HL-60 (cell line): ENCODE data around the gene KCNQ1.

ENCODE experiments used
- DNase-seq, 2 experiments: peaks; one replicate each; pipeline ENCODE4 v3.0.0-alpha.2; 2010 to 2020; ENCODE audit warnings: low read depth in 1 of 2, low spot score in 1 of 2
- H3K27ac ChIP-seq: fragments of 250-450 bp; sonication (Bioruptor Pico); replicated peaks from 2 replicates; pipeline ENCODE4 v1.5.1; 2020; ENCODE audit warnings: mild to moderate bottlenecking, moderate library complexity
- H3K27me3 ChIP-seq: fragments of 250-450 bp; sonication (Bioruptor Pico); 2 replicates; pipeline ENCODE4 v1.5.1; 2021; ENCODE audit warnings: mild to moderate bottlenecking, moderate library complexity; ENCODE audit not compliant: insufficient read depth, poor library complexity, severe bottlenecking
- H3K4me3 ChIP-seq: replicated peaks from 2 replicates; pipeline ENCODE4 v1.5.1; 2011; ENCODE audit warnings: mild to moderate bottlenecking, control low read depth, low read length; ENCODE audit not compliant: insufficient read depth
- CTCF ChIP-seq: IDR thresholded peaks from one replicate; pipeline ENCODE4 v1.5.1; 2011; ENCODE audit warnings: low read length, control low read depth, inconsistent platforms; ENCODE audit not compliant: insufficient read depth
- GABPA ChIP-seq: IDR thresholded peaks from 2 replicates; pipeline ENCODE4 v1.6.1; 2012; ENCODE audit warnings: low read depth
- POLR2AphosphoS5 ChIP-seq: IDR thresholded peaks from 2 replicates; pipeline ENCODE4 v1.6.1; 2012; ENCODE audit warnings: low read depth
- REST ChIP-seq: IDR thresholded peaks from 2 replicates; pipeline ENCODE4 v1.6.1; 2012; ENCODE audit warnings: low read depth; ENCODE audit not compliant: insufficient replicate concordance
- SPI1 ChIP-seq: IDR thresholded peaks from 2 replicates; pipeline ENCODE4 v1.6.1; 2012; ENCODE audit warnings: low read depth, mild to moderate bottlenecking, borderline replicate concordance

The KCNQ1 gene

DNA sequence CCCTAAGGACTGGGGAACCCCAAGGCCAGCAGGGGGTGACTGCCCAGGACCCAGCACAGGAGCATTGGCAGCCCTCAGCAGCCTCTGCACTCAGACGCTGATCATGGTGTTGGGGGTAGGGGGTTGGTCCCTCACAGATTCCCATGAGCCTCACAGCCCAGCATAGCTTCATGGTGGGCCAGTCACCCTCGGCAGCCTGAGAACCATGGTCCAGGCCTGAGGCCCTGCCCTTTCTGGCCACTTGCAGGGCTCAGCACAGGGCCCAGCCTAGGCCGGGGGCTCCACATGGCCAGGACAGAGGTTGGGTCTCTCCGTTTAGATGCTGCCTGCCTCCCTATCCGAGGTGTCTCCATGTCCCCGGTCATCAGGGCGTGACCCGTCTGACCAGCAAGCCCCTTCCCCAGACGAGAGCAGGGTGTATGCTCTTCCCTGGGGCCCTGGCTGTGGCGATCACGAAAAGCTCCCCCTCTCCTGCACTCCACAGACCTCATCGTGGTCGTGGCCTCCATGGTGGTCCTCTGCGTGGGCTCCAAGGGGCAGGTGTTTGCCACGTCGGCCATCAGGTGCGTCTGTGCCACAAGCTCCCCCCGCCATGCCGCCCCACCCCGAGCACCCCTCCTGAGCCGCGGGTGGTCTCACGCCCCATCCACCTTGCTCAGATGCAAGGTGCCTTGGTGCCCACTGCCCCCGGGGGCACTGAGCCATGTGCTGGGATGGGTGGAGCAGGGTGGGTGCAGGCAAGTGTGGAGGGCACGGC lies 126.2 kb downstream of the KCNQ1 start:
- TF ChIP-seq SPI1, result no peak
- no peak for TF ChIP-seq REST
- TF ChIP-seq POLR2AphosphoS5, result no peak
- no peak for TF ChIP-seq GABPA
- no peak for TF ChIP-seq CTCF
- Histone ChIP-seq H3K27me3 (no peaks in the 10 kb centered on the region), H3K4me3 (no peak overlapping the region), H3K27ac (no peak overlapping the region)
- DNase-seq, result no peak

DNA sequence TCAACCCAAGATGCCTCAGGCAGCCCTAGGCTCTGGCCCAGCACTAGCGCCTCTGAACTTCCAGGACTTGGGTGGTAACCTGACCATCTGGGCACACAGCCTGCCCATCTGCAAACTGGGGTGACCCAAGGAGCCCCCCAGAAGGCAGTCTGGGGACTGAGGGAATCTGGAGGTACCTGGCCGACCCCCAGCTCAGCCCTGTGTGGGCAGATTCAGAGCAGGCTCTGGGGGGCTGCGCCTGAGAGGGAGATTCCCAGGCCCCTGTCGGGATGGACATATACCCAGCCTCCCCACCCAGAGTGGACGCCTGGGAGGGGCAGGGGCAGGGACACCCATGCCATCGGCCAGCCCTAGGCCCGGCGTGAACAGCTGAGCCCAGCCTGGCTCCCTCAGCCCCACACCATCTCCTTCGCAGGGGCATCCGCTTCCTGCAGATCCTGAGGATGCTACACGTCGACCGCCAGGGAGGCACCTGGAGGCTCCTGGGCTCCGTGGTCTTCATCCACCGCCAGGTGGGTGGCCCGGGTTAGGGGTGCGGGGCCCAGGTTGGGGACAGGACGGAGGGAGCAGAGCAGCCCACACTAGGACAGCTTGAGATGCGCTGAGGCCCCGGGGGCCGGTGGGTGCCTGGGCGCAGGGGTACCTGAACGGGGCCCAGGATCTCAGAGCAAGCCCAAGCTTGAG lies 126.9 kb downstream of the KCNQ1 start:
- no peak for DNase-seq
- Histone ChIP-seq H3K27me3 (no peaks in the 10 kb centered on the region), H3K27ac (no peak overlapping the region), H3K4me3 (no peak overlapping the region)
- TF ChIP-seq GABPA (no peak), POLR2AphosphoS5 (no peak), CTCF (no peak), REST (no peak), SPI1 (no peak)

DNA sequence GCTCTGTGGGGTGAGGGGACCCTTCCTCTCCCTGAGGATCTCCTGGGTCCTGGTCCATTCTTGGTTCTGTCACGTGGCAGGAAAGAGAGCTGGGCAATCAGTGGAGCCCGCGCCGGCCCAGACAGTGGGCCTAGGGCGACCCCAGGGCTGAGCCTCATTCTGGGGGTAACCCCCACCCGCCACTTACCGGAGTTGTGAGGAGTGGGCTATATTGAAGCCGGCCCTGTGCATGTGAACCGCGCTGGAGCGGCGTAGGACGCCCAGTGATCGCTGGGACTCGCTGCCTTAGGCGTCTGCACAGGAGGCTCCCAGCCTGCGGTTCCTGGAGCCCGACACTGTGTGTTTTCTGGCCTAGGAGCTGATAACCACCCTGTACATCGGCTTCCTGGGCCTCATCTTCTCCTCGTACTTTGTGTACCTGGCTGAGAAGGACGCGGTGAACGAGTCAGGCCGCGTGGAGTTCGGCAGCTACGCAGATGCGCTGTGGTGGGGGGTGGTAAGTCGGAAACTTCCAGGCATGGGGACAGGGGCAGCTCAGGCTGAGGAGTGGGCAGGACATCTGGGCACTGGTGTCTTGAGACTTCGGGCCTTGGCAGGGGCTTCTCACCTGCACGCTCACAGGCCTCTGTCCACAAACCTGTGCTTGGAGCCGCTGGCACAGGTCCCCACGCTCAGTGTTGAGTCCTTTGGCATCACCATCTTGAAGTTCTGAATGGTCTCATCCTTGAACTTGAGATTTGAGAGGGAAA lies 127.9 kb downstream of the KCNQ1 start:
- no peak for DNase-seq
- Histone ChIP-seq H3K27me3 (no peaks in the 10 kb centered on the region), H3K4me3 (no peak overlapping the region), H3K27ac (no peak overlapping the region)
- TF ChIP-seq POLR2AphosphoS5 (no peak), GABPA (no peak), REST (no peak), SPI1 (no peak), CTCF (no peak)
